CD14-positive monocyte (primary cell): ENCODE data around the gene PLPPR5. TPM values are rescaled to one million over a fixed set of nuclear protein-coding genes. Genes with fewer than 3 reads are reported as not detected.

ENCODE experiments used
- DNase-seq, 3 donors: peaks; one replicate each; pipeline ENCODE4 v3.0.0-alpha.2; 2011 to 2022
- H2AFZ ChIP-seq: 2 replicates; pipeline ENCODE4 v1.6.0; 2012; ENCODE audit warnings: mild to moderate bottlenecking, low read depth, low read length, inconsistent platforms; ENCODE audit not compliant: insufficient read depth, poor library complexity, severe bottlenecking
- H3K27ac ChIP-seq, 2 donors: 1 replicate in 1 of 2; 2 replicates in 1 of 2; pipeline ENCODE4 v1.5.1; 2012 to 2013; ENCODE audit warnings: low read length in 2 of 2, control low read depth in 1 of 2, inconsistent platforms in 1 of 2, low read depth in 1 of 2, mild to moderate bottlenecking in 1 of 2
- H3K27me3 ChIP-seq, 2 donors: one replicate each; pipeline versions ENCODE4 v1.6.0 to v1.6.1; 2011 to 2013; ENCODE audit warnings: low read length in 2 of 2; ENCODE audit not compliant: control insufficient read depth in 2 of 2, insufficient read depth in 2 of 2
- H3K36me3 ChIP-seq, 2 donors: replicated peaks in 1 of 2; 1 replicate in 1 of 2; 2 replicates in 1 of 2; pipeline versions ENCODE4 v1.5.1 to v1.6.1; 2012 to 2013; ENCODE audit warnings: low read length in 2 of 2, control low read depth in 1 of 2, inconsistent platforms in 1 of 2, mild to moderate bottlenecking in 1 of 2; ENCODE audit not compliant: insufficient read depth in 2 of 2, control insufficient read depth in 1 of 2
- H3K4me1 ChIP-seq, 2 donors: 1 replicate in 1 of 2; 2 replicates in 1 of 2; pipeline versions ENCODE4 v1.5.1 to v1.6.1; 2012 to 2013; ENCODE audit warnings: low read length in 2 of 2, control low read depth in 1 of 2, inconsistent platforms in 1 of 2, mild to moderate bottlenecking in 1 of 2, moderate library complexity in 1 of 2; ENCODE audit not compliant: insufficient read depth in 2 of 2, control insufficient read depth in 1 of 2
- H3K4me2 ChIP-seq: replicated peaks from 2 replicates; pipeline ENCODE3; 2012; ENCODE audit warnings: low read length, moderate library complexity, mild to moderate bottlenecking; ENCODE audit not compliant: poor library complexity, severe bottlenecking; ENCODE audit errors: extremely low read depth
- H3K4me3 ChIP-seq, 3 experiments: fragments of 200-600 bp in 1 of 3; sonication (generic) in 1 of 3; replicated peaks in 1 of 3; 1 replicate in 2 of 3; 2 replicates in 1 of 3; pipeline ENCODE4 v1.5.1; 2011 to 2013; ENCODE audit warnings: low read length in 3 of 3, mild to moderate bottlenecking in 3 of 3, control low read depth in 2 of 3, low read depth in 2 of 3, inconsistent platforms in 1 of 3, moderate library complexity in 1 of 3
- H3K79me2 ChIP-seq: 2 replicates; pipeline ENCODE4 v1.6.0; 2012; ENCODE audit warnings: mild to moderate bottlenecking, control low read depth, inconsistent platforms, low read length, moderate library complexity; ENCODE audit not compliant: insufficient read depth
- H3K9ac ChIP-seq: 2 replicates; pipeline ENCODE4 v1.6.0; 2017; ENCODE audit warnings: low read length, mild to moderate bottlenecking; ENCODE audit not compliant: insufficient read depth, poor library complexity, severe bottlenecking
- H3K9me3 ChIP-seq, 2 donors: replicated peaks in 1 of 2; 1 replicate in 1 of 2; 2 replicates in 1 of 2; pipeline versions ENCODE4 v1.5.1 to v1.6.1; 2012 to 2013; ENCODE audit warnings: low read length in 2 of 2, control low read depth in 1 of 2; ENCODE audit not compliant: control insufficient read depth in 1 of 2, insufficient read depth in 1 of 2
- H4K20me1 ChIP-seq: 2 replicates; pipeline ENCODE4 v1.6.0; 2012; ENCODE audit warnings: mild to moderate bottlenecking, low read length, control low read depth, moderate library complexity; ENCODE audit not compliant: insufficient read depth
- H3K27ac Mint-ChIP-seq, 7 donors: one replicate each; pipeline ENCODE4 v1.8.0; 2020; ENCODE audit warnings: mild to moderate bottlenecking in 7 of 7, mixed read lengths in 7 of 7, moderate library complexity in 6 of 7, inconsistent platforms in 2 of 7
- H3K27me3 Mint-ChIP-seq, 3 donors: one replicate each; pipeline ENCODE4 v1.8.0; 2021 to 2022; ENCODE audit warnings: low read depth in 3 of 3, mild to moderate bottlenecking in 3 of 3, mixed read lengths in 3 of 3, moderate library complexity in 3 of 3, inconsistent platforms in 1 of 3
- H3K36me3 Mint-ChIP-seq, 2 donors: one replicate each; pipeline ENCODE4 v1.8.0; 2020; ENCODE audit warnings: mixed read lengths in 2 of 2, inconsistent platforms in 1 of 2, mild to moderate bottlenecking in 1 of 2
- H3K4me1 Mint-ChIP-seq: one replicate; pipeline ENCODE4 v1.8.0; 2020; ENCODE audit warnings: mild to moderate bottlenecking, mixed read lengths
- H3K4me3 Mint-ChIP-seq, 2 donors: one replicate each; pipeline ENCODE4 v1.8.0; 2020; ENCODE audit warnings: mild to moderate bottlenecking in 2 of 2, mixed read lengths in 2 of 2, moderate library complexity in 1 of 2
- H3K9me3 Mint-ChIP-seq, 7 donors: one replicate each; pipeline ENCODE4 v1.8.0; 2020 to 2022; ENCODE audit warnings: mixed read lengths in 7 of 7, mild to moderate bottlenecking in 6 of 7, moderate library complexity in 6 of 7, inconsistent platforms in 2 of 7
- WGBS: methylation state at CpG from one replicate; pipeline ENCODE4 v1.1.5; 2013; ENCODE audit warnings: missing lambda C conversion rate; ENCODE audit not compliant: insufficient coverage; 5-methylcytosine and 5-hydroxymethylcytosine counted together
- intact Hi-C, 2 donors: fragments of 100-400 bp; cut with micrococcal nuclease; formaldehyde crosslinking; loops; one replicate each; pipeline versions ENCODE4 v1.15.0 to v1.15.1; 2023
- polyA plus RNA-seq, 3 donors: library from polyadenylated mRNA; depleted of rRNA in 1 of 3; unstranded in 2 of 3; stranded (reverse) in 1 of 3; fragments of 300-500 nt in 2 of 3; fragments of >200 nt in 1 of 3; fragmentation: Illumina TruSeq in 2 of 3; gene quantifications; 1 replicate in 2 of 3; 2 replicates in 1 of 3; pipeline ENCODE4 v1.2.3, GENCODE V29; 2012 to 2021
- TF ChIP-seq, protein P1 (sequence below): fragments of 200-600 bp; IDR thresholded peaks from one replicate; pipeline ENCODE4 v1.8.0; 2022; ENCODE audit warnings: antibody characterized with exemption, mild to moderate bottlenecking

PLPPR5 gene
- polyA plus RNA-seq, 3 donors, result not detected

DNA sequence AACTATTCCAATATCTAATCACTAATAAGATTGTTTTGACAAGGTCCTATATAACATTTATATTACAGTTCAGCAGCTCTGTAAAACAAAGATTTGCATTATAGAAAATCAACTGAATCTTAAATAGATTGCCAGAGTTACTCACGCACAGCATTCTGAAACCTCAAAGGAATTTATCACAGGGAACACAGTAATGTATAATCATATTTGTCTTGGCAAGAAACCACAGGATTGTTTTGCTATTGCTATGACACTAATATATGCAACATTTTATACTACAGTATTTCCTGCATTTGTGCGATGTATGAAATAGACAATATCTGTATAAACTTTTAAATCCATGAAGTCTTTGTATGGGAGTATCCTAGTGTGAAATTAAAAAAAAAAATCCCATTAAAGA is 101.4 kb downstream of the PLPPR5 start:
- H3K4me2 ChIP-seq, result no peak overlapping the region

DNA sequence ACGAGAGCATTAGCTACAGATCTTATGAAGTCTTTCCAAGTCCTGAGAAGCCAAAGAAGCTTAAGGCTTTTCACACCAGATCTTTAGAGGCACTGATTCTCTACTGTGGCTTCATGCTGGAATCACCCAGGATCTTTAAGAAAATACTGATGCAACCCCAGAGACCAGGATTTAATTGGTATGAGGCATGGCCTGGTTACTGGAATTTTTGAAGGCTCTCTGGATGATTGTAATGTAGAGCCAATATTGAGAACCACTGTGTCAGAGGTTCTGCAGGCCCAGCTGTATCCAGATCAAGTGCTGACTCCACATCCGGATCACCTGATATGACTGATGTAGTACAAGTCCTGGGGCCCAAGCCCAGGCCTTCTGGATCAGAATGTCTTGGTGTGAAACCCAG is 105.7 kb downstream of the PLPPR5 start:
- Histone ChIP-seq H3K4me1 (no peaks in the 10 kb centered on the region), H2AFZ (no peak overlapping the region), H3K4me3 (no peak overlapping the region), H4K20me1 (no peaks in the 10 kb centered on the region), H3K4me2 (no peak overlapping the region), H3K9ac (no peak overlapping the region), H3K9me3 (no peaks in the 10 kb centered on the region), H3K36me3 (no peaks in the 10 kb centered on the region), H3K27ac (no peak overlapping the region), H3K79me2 (no peaks in the 10 kb centered on the region), H3K27me3 (no peaks in the 10 kb centered on the region)
- intact Hi-C loops, result no loop called here
- no peak for DNase-seq
- Mint-ChIP-seq H3K36me3 (no peaks in the 10 kb centered on the region), H3K9me3 (peaks cover 0 to 7% (median 2%) of the 10 kb centered on the region in 7 donors), H3K4me1 (no peaks in the 10 kb centered on the region), H3K27ac (no peak overlapping the region), H3K27me3 (no peaks in the 10 kb centered on the region), H3K4me3 (no peak overlapping the region)
- WGBS, result 94% methylated on average over 2 of the region's 2 CpGs
- TF ChIP-seq, protein P1, sequence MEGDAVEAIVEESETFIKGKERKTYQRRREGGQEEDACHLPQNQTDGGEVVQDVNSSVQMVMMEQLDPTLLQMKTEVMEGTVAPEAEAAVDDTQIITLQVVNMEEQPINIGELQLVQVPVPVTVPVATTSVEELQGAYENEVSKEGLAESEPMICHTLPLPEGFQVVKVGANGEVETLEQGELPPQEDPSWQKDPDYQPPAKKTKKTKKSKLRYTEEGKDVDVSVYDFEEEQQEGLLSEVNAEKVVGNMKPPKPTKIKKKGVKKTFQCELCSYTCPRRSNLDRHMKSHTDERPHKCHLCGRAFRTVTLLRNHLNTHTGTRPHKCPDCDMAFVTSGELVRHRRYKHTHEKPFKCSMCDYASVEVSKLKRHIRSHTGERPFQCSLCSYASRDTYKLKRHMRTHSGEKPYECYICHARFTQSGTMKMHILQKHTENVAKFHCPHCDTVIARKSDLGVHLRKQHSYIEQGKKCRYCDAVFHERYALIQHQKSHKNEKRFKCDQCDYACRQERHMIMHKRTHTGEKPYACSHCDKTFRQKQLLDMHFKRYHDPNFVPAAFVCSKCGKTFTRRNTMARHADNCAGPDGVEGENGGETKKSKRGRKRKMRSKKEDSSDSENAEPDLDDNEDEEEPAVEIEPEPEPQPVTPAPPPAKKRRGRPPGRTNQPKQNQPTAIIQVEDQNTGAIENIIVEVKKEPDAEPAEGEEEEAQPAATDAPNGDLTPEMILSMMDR, result no peak

More for the DNA sequence above, 101.4 kb downstream of the PLPPR5 start:
- H3K9ac ChIP-seq, result no peak overlapping the region
- no peaks in the 10 kb centered on the region for H3K4me1 Mint-ChIP-seq
- H3K4me3 ChIP-seq, result no peak overlapping the region
- H3K36me3 Mint-ChIP-seq, result no peaks in the 10 kb centered on the region
- no CpG with 5 or more reads among the region's 2 CpGs for WGBS
- no peaks in the 10 kb centered on the region for H3K4me1 ChIP-seq
- intact Hi-C loops, result no loop called here
- peaks cover 0 to 2% (median 0%) of the 10 kb centered on the region in 3 donors for H3K27me3 Mint-ChIP-seq
- no peak overlapping the region for H2AFZ ChIP-seq
- no peak overlapping the region for H3K4me3 Mint-ChIP-seq
- H3K27ac Mint-ChIP-seq, result no peak overlapping the region
- no peaks in the 10 kb centered on the region for H3K27me3 ChIP-seq
- no peak overlapping the region for H3K27ac ChIP-seq
- H3K9me3 Mint-ChIP-seq, result peaks cover 0 to 3% (median 0%) of the 10 kb centered on the region in 7 donors
- DNase-seq, result no peak
- no peaks in the 10 kb centered on the region for H3K36me3 ChIP-seq
- H3K79me2 ChIP-seq, result no peaks in the 10 kb centered on the region
- TF ChIP-seq, protein P1, result no peak
- H3K9me3 ChIP-seq, result no peaks in the 10 kb centered on the region
- no peaks in the 10 kb centered on the region for H4K20me1 ChIP-seq
